Panc1 (cell line): ENCODE data around the gene SCD5. TPM values are rescaled to one million over a fixed set of nuclear protein-coding genes. Genes with fewer than 3 reads are reported as not detected.

ENCODE experiments used
- ATAC-seq: fragments of 200-7000 bp; cut with Tn5 transposase; 2 replicates; pipeline ENCODE4 v1.9.1; 2020; ENCODE audit warnings: mild to moderate bottlenecking, moderate library complexity
- BruUV-seq: library from RNA; stranded (reverse); fragments of 400-500 nt; replicated peaks from 2 replicates; lab custom pipeline; 2021; lab: Mats Ljungman, UMichigan
- CTCF ChIA-PET: fragments of 300-600 bp; sonication (Branson Sonifier 250); formaldehyde crosslinking; loops from one replicate; lab custom pipeline; 2022; ENCODE audit warnings: antibody characterized with exemption; lab: Charles Lee
- POLR2A ChIA-PET: fragments of 300-600 bp; sonication (Branson Sonifier 250); formaldehyde crosslinking; loops from one replicate; lab custom pipeline; 2022; ENCODE audit warnings: antibody characterized with exemption; lab: Charles Lee
- DNase-seq: peaks from one replicate; pipeline ENCODE4 v3.0.0-alpha.2; 2010; ENCODE audit warnings: low read depth, low spot score
- H3K27ac ChIP-seq: 2 replicates; pipeline ENCODE4 v1.5.1; 2011; ENCODE audit warnings: mild to moderate bottlenecking, low read length, inconsistent platforms
- H3K27me3 ChIP-seq: fragments of 200-500 bp; sonication (Bioruptor generic); 2 replicates; pipeline ENCODE4 v1.6.0; 2014; ENCODE audit warnings: low read length, inconsistent platforms; ENCODE audit not compliant: control insufficient read depth, insufficient read depth
- H3K36me3 ChIP-seq: fragments of 200-500 bp; sonication (Bioruptor generic); 2 replicates; pipeline ENCODE4 v1.5.1; 2014; ENCODE audit warnings: inconsistent platforms, mild to moderate bottlenecking, low read length, moderate library complexity; ENCODE audit not compliant: control insufficient read depth, insufficient read depth
- H3K4me1 ChIP-seq: 2 replicates; pipeline ENCODE4 v1.5.1; 2011; ENCODE audit warnings: inconsistent platforms, mild to moderate bottlenecking, low read length, moderate library complexity; ENCODE audit not compliant: control insufficient read depth, insufficient read depth
- H3K4me3 ChIP-seq, 2 experiments: 2 replicates each; pipeline ENCODE4 v1.5.1; 2011 to 2012; ENCODE audit warnings: low read depth in 2 of 2, low read length in 2 of 2, mild to moderate bottlenecking in 2 of 2, inconsistent platforms in 1 of 2, moderate library complexity in 1 of 2
- H3K9me3 ChIP-seq: fragments of 200-500 bp; sonication (Bioruptor generic); 2 replicates; pipeline ENCODE4 v1.5.1; 2014; ENCODE audit warnings: low read depth, mild to moderate bottlenecking, inconsistent platforms, low read length, moderate library complexity; ENCODE audit not compliant: control insufficient read depth, insufficient read depth
- POLR2AphosphoS5 ChIP-seq: IDR thresholded peaks from 2 replicates; pipeline ENCODE4 v1.6.1; 2012; ENCODE audit warnings: mild to moderate bottlenecking, low read depth, low read length, moderate library complexity
- SIN3A ChIP-seq: IDR thresholded peaks from 2 replicates; pipeline ENCODE4 v1.6.1; 2012; ENCODE audit warnings: low read depth, mild to moderate bottlenecking, low read length, moderate library complexity, borderline replicate concordance; ENCODE audit not compliant: insufficient read depth
- TCF7L2 ChIP-seq: IDR thresholded peaks from 2 replicates; pipeline ENCODE4 v1.6.1; 2011; ENCODE audit warnings: mild to moderate bottlenecking, low read depth, low read length, inconsistent platforms
- in situ Hi-C: cut with HindIII; loops from 2 replicates; pipeline ENCODE4 v1.10.0; 2016; ENCODE audit warnings: low sequenced_read_pairs, low pct_unique_long_range_greater_than_20kb
- intact Hi-C: fragments of 100-400 bp; cut with micrococcal nuclease; formaldehyde crosslinking; loops from one replicate; pipeline ENCODE4 v1.10.0; 2022; ENCODE audit not compliant: unreplicated experiment
- total RNA-seq: library from RNA; stranded (reverse); gene quantifications from one replicate; pipeline ENCODE4 v1.2.1, GENCODE V29; 2021; ENCODE audit not compliant: unreplicated experiment
- TF ChIP-seq, protein P1 (sequence below), 2 experiments: IDR thresholded peaks; 2 replicates each; pipeline ENCODE4 v1.6.1; 2011 to 2012; ENCODE audit warnings: low read depth in 2 of 2, control low read depth in 1 of 2, low read length in 1 of 2, mild to moderate bottlenecking in 1 of 2, moderate library complexity in 1 of 2; ENCODE audit not compliant: insufficient read depth in 1 of 2
- TF ChIP-seq, protein P2 (sequence below): fragments of 450-650 bp; IDR thresholded peaks from 2 replicates; pipeline ENCODE4 v1.5.1; 2017; ENCODE audit warnings: mild to moderate bottlenecking

Gene SCD5
- total RNA-seq, 1 experiment from 2014 or later: 2.0 TPM

DNA sequence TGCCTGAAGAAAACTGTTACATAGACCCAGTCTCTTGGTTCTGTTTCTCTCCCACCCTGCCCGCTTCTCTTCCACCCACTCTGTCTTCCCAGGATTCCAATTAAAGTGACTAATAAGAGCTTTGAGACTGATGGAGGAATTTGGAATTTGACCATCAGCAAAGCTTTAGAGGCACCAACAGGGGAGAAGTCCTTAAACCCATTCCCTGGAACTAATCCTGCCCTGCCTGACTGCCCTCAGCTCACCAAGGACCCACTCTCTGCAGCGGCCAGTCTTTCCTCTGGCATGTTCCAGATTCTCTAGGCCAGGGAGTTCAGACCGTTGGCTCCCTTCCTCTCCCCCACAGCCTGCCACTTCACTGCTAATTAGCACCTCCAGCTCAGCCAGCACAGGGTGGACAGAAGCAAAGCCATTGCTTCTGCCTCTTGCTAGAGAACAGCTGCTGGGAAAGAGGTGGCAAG, 23.9 kb downstream of the SCD5 start:
- ATAC-seq: no peak
- no peaks in the 10 kb centered on the region for H3K27me3 ChIP-seq
- H3K36me3 ChIP-seq: no peaks in the 10 kb centered on the region
- in situ Hi-C loops: no loop called here
- TF ChIP-seq TCF7L2 (no peak), SIN3A (no peak), POLR2AphosphoS5 (no peak)
- TF ChIP-seq, protein P1, sequence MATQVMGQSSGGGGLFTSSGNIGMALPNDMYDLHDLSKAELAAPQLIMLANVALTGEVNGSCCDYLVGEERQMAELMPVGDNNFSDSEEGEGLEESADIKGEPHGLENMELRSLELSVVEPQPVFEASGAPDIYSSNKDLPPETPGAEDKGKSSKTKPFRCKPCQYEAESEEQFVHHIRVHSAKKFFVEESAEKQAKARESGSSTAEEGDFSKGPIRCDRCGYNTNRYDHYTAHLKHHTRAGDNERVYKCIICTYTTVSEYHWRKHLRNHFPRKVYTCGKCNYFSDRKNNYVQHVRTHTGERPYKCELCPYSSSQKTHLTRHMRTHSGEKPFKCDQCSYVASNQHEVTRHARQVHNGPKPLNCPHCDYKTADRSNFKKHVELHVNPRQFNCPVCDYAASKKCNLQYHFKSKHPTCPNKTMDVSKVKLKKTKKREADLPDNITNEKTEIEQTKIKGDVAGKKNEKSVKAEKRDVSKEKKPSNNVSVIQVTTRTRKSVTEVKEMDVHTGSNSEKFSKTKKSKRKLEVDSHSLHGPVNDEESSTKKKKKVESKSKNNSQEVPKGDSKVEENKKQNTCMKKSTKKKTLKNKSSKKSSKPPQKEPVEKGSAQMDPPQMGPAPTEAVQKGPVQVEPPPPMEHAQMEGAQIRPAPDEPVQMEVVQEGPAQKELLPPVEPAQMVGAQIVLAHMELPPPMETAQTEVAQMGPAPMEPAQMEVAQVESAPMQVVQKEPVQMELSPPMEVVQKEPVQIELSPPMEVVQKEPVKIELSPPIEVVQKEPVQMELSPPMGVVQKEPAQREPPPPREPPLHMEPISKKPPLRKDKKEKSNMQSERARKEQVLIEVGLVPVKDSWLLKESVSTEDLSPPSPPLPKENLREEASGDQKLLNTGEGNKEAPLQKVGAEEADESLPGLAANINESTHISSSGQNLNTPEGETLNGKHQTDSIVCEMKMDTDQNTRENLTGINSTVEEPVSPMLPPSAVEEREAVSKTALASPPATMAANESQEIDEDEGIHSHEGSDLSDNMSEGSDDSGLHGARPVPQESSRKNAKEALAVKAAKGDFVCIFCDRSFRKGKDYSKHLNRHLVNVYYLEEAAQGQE (IDR thresholded peaks at IDR 0.05; ENCODE audit: insufficient read depth in 1 of 2, low read depth in 2 of 2, low read length in 1 of 2): no peak
- TF ChIP-seq, protein P2, sequence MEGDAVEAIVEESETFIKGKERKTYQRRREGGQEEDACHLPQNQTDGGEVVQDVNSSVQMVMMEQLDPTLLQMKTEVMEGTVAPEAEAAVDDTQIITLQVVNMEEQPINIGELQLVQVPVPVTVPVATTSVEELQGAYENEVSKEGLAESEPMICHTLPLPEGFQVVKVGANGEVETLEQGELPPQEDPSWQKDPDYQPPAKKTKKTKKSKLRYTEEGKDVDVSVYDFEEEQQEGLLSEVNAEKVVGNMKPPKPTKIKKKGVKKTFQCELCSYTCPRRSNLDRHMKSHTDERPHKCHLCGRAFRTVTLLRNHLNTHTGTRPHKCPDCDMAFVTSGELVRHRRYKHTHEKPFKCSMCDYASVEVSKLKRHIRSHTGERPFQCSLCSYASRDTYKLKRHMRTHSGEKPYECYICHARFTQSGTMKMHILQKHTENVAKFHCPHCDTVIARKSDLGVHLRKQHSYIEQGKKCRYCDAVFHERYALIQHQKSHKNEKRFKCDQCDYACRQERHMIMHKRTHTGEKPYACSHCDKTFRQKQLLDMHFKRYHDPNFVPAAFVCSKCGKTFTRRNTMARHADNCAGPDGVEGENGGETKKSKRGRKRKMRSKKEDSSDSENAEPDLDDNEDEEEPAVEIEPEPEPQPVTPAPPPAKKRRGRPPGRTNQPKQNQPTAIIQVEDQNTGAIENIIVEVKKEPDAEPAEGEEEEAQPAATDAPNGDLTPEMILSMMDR: no peak
- ChIA-PET CTCF (interaction anchor here (0.9 kb wide), 1 partner anchor 25 kb away, joined by 3 read pairs; no protein-coding TSS in a partner anchor), POLR2A (no interaction called here)
- intact Hi-C loops: no loop called here
- H3K27ac ChIP-seq: no peak overlapping the region
- H3K4me1 ChIP-seq: no peaks in the 10 kb centered on the region
- no peaks in the 10 kb centered on the region for H3K9me3 ChIP-seq
- BruUV-seq: no TSS peak
- no peak overlapping the region for H3K4me3 ChIP-seq
- DNase-seq: no peak

DNA sequence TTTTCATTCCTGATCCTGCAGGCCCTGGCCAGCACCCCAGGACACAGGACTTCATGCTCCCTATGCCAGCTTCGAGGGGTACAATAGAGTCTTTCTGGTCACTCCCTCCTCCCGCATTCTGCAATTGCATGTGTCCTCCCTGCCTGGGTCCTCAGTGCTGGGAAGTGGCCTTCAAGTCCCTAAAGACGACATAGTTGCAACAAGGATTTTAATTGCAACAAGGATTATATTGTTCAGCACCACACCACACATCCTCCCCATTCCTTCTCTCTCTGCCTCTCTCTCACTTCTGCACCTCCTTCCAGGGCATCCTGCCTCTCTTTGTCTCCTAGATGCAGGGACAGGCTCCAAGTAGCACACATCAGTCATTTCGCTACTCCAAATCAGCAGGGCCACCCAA, 25.5 kb downstream of the SCD5 start:
- no peaks in the 10 kb centered on the region for H3K9me3 ChIP-seq
- ChIA-PET POLR2A (no interaction called here), CTCF (no interaction called here)
- no peaks in the 10 kb centered on the region for H3K4me1 ChIP-seq
- H3K4me3 ChIP-seq: no peak overlapping the region
- no peak for DNase-seq
- H3K27ac ChIP-seq: no peak overlapping the region
- TF ChIP-seq, protein P1 (IDR thresholded peaks at IDR 0.05; ENCODE audit: insufficient read depth in 1 of 2, low read depth in 2 of 2, low read length in 1 of 2): no peak
- H3K27me3 ChIP-seq: no peaks in the 10 kb centered on the region
- in situ Hi-C loops: no loop called here
- no TSS peak for BruUV-seq
- intact Hi-C loops: no loop called here
- no peak for ATAC-seq
- H3K36me3 ChIP-seq: no peaks in the 10 kb centered on the region
